ENCODE measurements around the gene COX6A1. TPM values are rescaled to one million over a fixed set of nuclear protein-coding genes. Genes with fewer than 3 reads are reported as not detected.
A peak's percentile ranks its signal among the peaks of the same experiment; 100 is the strongest.

COX6A1 gene
- total RNA-seq = 300 TPM

GRCh38 chr12:120437735-120438494 lies at the start of gene COX6A1:
COX6A1 (plus strand) TSS chr12:120438113; CDS start chr12:120438127, 14 bp downstream.
- DNase-seq (ENCODE audit: low spot score) (peak; percentile 97), ATAC-seq (peak; percentile 98)

GRCh38 chr12:120388691-120389481 lies 49.0 kb upstream of the COX6A1 start:
- no peak for DNase-seq (ENCODE audit: low spot score)
- no peak for ATAC-seq

GRCh38 chr12:120390540-120391120 lies 47.3 kb upstream of the COX6A1 start:
- no peak for ATAC-seq

DNA sequence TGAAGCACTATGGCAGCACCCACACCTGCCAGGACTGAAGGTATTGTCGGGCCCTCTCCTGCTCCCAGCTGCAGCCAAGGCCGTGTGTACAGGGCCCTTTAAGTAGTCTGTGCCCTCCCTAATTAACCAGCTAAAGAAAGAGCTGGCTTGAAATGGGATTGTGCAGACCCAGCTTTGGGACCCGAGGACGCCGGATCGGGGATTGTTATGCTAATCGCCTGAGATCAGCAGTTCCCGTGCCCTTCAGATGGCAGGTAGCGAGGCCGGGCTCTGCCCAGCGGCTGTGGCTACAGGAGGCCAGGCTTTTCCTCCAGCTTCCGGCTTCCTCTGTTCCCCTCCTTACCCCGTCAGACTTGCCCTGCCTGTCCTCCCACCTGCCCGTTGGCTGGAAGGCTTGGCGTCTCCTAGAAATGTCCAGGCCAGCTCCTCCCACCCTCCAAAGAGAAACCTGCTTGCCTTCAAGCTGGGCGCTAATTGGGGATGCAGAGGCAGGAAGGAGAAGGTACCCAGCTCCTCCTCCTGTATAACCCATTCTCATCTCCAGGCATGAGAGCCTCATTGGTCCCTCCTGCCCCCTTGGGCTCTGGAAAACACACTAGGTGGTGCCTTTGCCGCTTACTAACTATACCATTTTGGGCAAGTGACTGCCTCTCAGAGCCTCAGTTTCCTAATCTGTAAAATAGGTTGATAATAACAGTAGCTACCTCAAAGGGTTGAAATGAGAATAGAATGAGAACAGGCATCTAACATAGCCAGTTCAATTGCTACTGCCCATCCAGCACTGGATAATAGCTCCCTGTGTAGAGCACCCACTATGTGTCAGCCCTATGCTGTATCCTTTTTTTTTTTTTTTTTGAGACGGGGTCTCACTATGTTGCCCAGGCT lies 43.2 kb upstream of the COX6A1 start:
- DNase-seq (ENCODE audit: low spot score) (no peak), ATAC-seq (no peak)

More at GRCh38 chr12:120390540-120391120, 47.3 kb upstream of the COX6A1 start:
- DNase-seq (ENCODE audit: low spot score) = no peak

DNA sequence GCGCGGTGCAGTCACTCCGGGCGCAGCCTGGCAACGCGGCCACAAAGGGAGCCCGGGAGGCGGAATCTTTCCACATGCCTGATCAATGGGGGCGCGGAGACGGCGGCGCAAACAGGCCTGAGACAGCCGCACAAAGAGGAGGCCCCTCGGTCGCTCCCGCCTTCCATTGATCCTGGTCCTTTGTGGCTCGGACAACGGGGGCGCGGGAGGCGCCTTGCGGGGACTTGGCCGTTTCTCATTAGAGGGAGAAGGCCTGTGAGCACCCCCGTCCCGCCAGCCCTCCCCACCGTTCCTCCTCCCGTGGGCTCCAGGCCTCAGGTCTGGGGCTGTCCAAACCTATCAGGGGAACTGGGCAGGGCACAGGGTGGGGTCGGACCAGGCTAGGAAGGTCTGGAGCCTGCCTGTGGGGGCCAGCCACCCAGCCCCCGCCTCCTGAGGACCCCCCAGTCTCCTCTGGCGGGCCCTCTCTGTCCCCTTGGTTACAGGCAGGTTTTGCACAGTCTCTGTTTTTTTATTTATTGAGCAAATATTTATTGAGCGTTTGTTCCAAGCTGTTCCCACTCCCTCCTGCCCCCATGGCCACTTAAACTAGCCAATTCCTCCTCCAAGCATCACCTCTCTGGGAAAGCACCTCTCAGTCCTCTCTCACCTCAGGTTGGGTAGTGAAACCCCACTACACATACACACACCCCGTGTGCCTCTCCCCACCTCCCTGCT lies 39.9 kb upstream of the COX6A1 start:
- no peak for DNase-seq (ENCODE audit: low spot score)
- peak; percentile 63 for ATAC-seq

DNA sequence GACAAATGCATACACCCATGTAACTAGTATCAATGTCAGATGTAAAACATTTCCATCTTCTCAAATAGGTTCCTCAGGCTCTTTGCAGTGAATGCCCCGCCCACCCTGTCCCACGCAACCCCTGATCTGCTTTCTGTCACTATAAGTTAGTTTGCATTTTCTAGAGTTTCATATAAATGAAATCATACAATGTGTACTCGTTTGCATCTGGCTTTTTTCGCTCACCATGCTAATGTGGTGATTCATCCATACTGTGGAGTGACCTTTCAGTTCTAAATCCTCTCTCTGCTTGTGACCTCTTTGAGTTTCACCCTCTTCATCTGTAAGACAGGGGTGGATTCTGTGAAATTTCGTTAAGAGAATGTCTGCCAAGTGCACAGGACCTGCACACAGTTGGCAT lies 38.4 kb upstream of the COX6A1 start:
- no peak for ATAC-seq

DNA sequence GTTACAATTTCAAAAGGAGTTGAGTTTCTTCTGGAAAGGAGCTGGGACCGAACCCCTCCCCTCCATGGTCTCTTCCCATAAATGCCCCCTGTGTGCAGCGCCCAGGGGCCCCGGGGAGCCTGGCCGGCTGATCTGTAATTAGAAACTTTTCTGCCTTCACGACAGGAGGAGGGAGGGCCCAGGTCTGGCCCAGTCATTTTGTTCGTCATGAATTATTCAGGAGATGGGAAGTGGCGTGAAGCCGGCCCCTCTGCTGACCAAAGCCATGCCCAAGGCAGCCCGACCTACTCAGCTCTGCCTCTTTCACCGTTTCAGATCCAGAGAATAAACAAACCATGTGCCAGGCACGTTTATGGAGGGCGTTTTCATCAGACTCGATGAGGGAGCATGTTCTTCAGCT lies 35.7 kb upstream of the COX6A1 start:
- DNase-seq (ENCODE audit: low spot score) (no peak), ATAC-seq (no peak)

More for the DNA sequence above, 38.4 kb upstream of the COX6A1 start:
- no peak for DNase-seq (ENCODE audit: low spot score)

GRCh38 chr12:120403869-120404268 lies 34.0 kb upstream of the COX6A1 start:
- ATAC-seq (no peak), DNase-seq (ENCODE audit: low spot score) (no peak)

- DNase-seq (ENCODE audit: low spot score) = no peak
- ATAC-seq = no peak
Measured at GRCh38 chr12:120404271-120404670, 33.6 kb upstream of the COX6A1 start.

DNA sequence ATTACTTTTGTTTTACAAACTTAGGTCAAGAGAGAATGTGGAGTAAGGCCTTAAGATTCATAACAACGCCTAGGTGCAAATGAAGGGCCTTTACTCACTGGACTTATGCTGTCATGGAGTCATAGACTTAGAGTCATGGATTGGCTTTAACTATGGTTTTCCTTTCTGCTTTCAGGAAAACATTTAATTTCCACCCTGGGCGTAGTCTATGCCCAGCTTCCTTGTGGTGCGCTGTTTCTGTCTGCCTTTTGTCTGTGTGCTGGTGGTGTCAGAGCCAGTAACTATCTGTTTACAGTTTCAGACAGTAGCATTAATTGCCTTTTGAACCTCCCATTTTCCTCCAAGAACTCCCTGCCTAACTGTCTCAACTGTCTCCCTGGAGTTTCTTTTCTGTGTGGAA lies 31.8 kb upstream of the COX6A1 start:
- ATAC-seq (no peak), DNase-seq (ENCODE audit: low spot score) (no peak)

- DNase-seq (ENCODE audit: low spot score) = no peak
- no peak for ATAC-seq
Measured at GRCh38 chr12:120406553-120406952, 31.4 kb upstream of the COX6A1 start.

GRCh38 chr12:120408771-120409170 lies 29.1 kb upstream of the COX6A1 start:
- ATAC-seq (no peak), DNase-seq (ENCODE audit: low spot score) (no peak)

DNA sequence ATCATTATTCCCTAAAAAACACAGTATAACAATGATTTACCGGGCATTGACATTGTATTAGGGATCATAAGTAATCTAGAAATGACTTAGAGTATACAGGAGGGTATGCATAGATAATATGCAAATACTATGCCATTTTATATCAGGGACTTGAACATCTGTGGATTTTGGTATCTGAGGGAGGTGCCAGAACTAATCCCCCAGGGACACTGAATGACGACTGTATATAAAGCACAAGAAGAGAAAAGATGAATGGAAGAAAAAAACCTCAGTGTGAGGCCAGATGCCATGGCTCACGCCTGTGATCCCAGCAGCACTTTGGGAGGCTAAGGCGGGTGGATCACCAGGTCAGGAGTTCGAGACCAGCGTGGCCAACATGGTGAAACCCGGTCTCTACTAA lies 25.5 kb upstream of the COX6A1 start:
- no peak for ATAC-seq
- DNase-seq (ENCODE audit: low spot score) = no peak

GRCh38 chr12:120413901-120414695 lies 23.8 kb upstream of the COX6A1 start:
- ATAC-seq (no peak), DNase-seq (ENCODE audit: low spot score) (no peak)

GRCh38 chr12:120416490-120417216 lies 21.3 kb upstream of the COX6A1 start:
- DNase-seq (ENCODE audit: low spot score) = no peak
- ATAC-seq = no peak

DNA sequence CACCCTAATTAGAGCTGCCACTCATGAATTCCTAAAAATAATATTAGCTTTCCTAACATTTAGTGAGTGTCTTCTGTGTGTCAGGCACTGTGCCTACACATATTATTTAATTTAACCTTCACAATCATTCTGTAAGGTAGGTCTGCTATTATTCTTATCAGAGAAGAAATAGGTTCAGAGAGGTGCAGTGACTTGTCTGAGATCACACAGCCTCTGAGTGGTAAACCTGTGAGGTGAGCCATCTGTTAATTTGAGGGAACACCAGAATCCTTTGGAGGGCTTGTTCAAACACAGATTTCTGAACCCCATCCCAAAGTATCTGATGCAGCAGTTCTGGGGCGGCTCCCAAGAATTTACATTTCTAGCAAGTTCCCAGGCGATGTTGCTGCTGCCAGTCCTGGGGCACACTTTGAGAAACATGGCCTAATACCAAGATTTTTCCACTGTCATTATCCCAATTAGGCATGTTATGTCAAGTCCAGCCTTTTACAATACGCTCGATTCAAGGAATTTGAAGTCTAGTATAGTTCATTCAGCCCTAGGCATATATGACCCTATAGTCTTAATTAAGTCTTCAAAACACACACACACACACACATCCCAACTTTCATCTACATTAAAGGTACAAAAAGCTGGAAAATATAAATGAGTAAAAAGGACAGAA lies 19.9 kb upstream of the COX6A1 start:
- ATAC-seq (no peak), DNase-seq (ENCODE audit: low spot score) (no peak)

GRCh38 chr12:120421701-120422100 lies 16.2 kb upstream of the COX6A1 start:
- DNase-seq (ENCODE audit: low spot score) (no peak), ATAC-seq (no peak)

GRCh38 chr12:120422892-120423456 lies 14.9 kb upstream of the COX6A1 start:
- no peak for ATAC-seq
- DNase-seq (ENCODE audit: low spot score) = no peak
